ENCODE results near the gene ZNF813. TPM values are rescaled to one million over a fixed set of nuclear protein-coding genes. Genes with fewer than 3 reads are reported as not detected.

ZNF813 gene
- total RNA-seq, 4 donors from 2014 or later = 2.4 to 4.7 (median 3.6) TPM

DNA sequence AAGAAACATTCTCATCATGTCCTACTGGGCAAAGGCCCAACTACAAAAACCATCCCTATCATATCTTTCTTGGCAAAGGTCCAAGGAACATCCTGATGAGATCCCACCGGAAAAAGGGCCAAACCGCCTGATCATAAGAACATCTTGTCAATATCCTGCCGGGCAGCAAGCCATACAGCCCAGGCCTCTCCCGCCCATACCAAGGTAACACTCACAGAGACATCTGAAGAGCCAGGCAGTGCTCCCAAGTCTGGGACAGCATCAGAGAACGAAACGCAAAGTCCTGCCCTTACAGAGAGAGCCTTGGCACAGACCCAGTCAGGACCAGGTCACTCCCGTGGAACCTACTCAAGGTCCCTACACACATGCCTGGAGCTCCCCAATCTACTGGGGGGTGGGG, 51.9 kb downstream of the ZNF813 start:
- no peak for DNase-seq (ENCODE audit: low spot score in 2 of 2)
- Histone ChIP-seq H3K27ac (peak overlapping the region; percentile 80), H3K36me3 (no peaks in the 10 kb centered on the region), H3K9me3 (no peaks in the 10 kb centered on the region), H3K4me3 (no peak overlapping the region), H3K27me3 (no peaks in the 10 kb centered on the region), H3K4me1 (peaks cover 13% of the 10 kb centered on the region)
- 90% methylated on average over 7 of the region's 7 CpGs for WGBS
- no peak for TF ChIP-seq POLR2A (IDR thresholded peaks at IDR 0.05)

DNA sequence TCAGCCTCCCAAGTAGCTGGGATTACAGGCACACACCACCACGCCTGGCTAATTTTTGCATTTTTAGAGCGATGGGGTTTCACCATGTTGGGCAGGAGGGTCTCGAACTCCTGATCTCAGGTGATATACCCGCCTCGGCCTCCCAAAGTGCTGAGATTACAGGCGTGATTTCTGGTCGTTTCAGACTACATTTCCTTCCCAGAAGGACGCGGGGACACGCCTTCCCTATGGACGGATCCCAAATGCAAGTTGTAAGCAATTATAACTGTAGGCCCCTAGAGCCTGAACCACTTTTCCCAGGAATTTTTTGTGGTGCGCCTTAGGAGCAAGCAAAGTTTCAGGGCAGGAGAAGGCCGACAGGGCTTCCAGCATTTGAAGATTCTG, 52.6 kb downstream of the ZNF813 start:
- no peak for TF ChIP-seq POLR2A (IDR thresholded peaks at IDR 0.05)
- no peak for TF ChIP-seq EP300 (IDR thresholded peaks at IDR 0.05)
- TF ChIP-seq, protein P1, sequence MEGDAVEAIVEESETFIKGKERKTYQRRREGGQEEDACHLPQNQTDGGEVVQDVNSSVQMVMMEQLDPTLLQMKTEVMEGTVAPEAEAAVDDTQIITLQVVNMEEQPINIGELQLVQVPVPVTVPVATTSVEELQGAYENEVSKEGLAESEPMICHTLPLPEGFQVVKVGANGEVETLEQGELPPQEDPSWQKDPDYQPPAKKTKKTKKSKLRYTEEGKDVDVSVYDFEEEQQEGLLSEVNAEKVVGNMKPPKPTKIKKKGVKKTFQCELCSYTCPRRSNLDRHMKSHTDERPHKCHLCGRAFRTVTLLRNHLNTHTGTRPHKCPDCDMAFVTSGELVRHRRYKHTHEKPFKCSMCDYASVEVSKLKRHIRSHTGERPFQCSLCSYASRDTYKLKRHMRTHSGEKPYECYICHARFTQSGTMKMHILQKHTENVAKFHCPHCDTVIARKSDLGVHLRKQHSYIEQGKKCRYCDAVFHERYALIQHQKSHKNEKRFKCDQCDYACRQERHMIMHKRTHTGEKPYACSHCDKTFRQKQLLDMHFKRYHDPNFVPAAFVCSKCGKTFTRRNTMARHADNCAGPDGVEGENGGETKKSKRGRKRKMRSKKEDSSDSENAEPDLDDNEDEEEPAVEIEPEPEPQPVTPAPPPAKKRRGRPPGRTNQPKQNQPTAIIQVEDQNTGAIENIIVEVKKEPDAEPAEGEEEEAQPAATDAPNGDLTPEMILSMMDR (IDR thresholded peaks at IDR 0.05) = no peak
- no peak for TF ChIP-seq POLR2AphosphoS5 (IDR thresholded peaks at IDR 0.05)
- WGBS = 74% methylated on average over 12 of the region's 13 CpGs
- Histone ChIP-seq H3K4me1 (peaks cover 13% of the 10 kb centered on the region), H3K27ac (peak overlapping the region; percentile 80), H3K27me3 (no peaks in the 10 kb centered on the region), H3K36me3 (no peaks in the 10 kb centered on the region), H3K9me3 (no peaks in the 10 kb centered on the region), H3K4me3 (peak overlapping the region; percentile 56)
- DNase-seq (ENCODE audit: low spot score in 2 of 2) = no peak

DNA sequence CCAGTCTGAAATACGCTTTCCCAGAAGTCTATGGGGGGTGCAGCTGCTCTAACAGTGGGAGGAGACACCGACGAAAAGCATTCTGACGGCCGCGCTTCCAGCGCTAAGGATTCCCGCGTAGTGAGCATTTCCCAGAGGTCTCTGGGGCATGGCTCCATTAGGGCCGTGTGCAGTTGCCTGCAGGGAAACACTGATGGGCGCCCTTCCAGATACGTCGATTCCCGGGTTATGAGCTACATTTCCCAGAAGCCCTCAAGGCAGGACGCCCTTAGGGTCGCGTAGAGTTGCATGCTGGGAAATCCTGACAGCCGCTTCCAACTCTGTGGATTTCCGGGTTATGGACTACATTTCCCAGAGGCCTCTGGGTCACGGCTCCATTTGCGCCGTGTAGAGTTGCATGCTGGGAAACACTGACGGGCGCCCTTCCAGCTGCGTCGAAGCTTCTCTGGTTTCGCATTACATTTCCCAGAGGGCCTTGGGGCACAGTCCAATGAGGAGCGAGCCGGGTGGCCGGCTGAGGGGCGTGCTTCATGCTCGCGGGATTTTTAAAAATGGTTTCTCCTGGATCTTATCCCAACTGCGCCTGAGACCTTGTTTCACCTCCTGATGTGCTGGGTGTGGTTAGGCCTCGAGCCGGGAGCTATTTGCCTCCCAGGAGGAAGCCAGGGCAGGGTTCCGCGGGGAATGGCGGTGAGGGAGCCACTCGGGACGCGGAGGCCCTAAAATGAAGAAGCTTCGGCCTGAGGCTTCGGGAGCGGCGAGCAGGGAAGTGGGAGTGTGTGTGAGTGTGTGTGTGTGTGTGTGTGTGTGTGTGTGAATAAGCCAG, 53.2 kb downstream of the ZNF813 start:
- DNase-seq (ENCODE audit: low spot score in 2 of 2) = peak; percentile 96 to 97
- Histone ChIP-seq H3K27ac (peak overlapping the region; percentile 80), H3K36me3 (no peaks in the 10 kb centered on the region), H3K4me1 (peaks cover 13% of the 10 kb centered on the region), H3K9me3 (no peaks in the 10 kb centered on the region), H3K4me3 (peak overlapping the region; percentile 56), H3K27me3 (no peaks in the 10 kb centered on the region)
- under 1% methylated on average over 34 of the region's 46 CpGs for WGBS
- TF ChIP-seq EP300 (IDR thresholded peaks at IDR 0.05) = peak; percentile 76
- peak; percentile 4 to 71 (median 46) for TF ChIP-seq POLR2AphosphoS5 (IDR thresholded peaks at IDR 0.05)
- TF ChIP-seq, protein P1 (IDR thresholded peaks at IDR 0.05) = no peak

DNA sequence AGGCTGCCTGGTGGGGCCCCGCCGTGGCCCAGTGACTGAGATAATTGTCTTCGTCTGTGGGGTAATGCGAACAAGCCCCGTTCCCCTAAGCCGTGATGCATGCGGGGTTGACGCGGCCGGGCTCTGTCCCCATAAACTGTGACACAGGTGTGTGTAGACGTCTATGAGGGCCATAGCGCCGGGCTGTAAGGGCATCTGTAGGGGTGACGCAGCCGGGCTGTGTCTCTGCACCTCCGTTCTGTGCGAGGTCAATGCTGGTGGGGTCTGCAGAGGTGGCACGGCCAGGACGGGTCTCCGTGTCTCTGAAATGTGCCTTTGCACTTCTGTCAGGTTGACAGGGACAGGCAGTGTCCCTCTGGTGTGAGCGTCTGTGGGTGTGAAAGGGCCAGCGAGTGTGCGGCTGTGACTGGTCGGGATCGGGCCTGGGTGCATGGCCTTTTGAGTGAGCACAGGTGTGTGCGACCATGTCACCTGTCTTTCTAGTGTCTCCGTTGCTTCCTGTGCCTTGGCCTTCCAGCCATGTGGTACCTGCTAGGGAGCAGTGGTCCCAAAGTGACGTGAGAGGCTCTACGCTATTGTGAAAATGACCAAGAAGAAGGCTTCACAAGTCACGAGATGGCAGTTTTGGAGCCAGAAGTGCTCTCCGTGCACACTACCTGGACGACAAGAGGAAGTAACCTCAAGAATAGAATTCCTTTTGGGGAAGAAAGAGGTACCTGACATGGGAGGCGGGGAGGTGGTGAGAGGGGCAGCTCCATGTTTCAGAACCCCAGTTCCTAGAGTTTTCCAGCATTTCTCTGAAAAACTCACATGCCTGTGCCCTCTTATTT, 54.1 kb downstream of the ZNF813 start:
- Histone ChIP-seq H3K4me1 (peaks cover 13% of the 10 kb centered on the region), H3K4me3 (peak overlapping the region; percentile 56), H3K9me3 (no peaks in the 10 kb centered on the region), H3K27me3 (no peaks in the 10 kb centered on the region), H3K27ac (no peak overlapping the region), H3K36me3 (no peaks in the 10 kb centered on the region)
- WGBS = 24% methylated on average over 31 of the region's 33 CpGs
- TF ChIP-seq, protein P1 (IDR thresholded peaks at IDR 0.05) = no peak
- TF ChIP-seq POLR2AphosphoS5 (IDR thresholded peaks at IDR 0.05) (no peak), POLR2A (IDR thresholded peaks at IDR 0.05) (no peak)
- no peak for DNase-seq (ENCODE audit: low spot score in 2 of 2)

DNA sequence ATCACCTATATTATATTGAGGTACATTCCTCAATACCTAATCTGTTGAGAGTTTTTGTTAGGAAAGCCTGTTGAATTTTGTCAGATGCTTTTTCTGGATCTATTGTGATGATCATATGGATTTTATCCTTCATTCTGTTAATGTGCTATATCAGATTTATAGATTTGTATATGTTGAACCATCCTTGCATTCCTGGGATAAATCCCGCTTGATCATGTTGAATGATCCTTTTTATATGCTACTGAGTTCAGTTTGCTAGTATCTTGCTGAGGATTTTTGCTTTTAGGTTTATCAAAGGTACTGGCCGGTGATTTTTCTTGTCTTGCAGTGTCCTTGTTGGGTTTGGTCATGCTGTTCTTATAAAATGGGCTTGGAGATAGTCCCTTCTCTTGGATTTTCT, 58.4 kb downstream of the ZNF813 start:
- WGBS = 98% methylated on average over 2 of the region's 2 CpGs
- Histone ChIP-seq H3K9me3 (no peaks in the 10 kb centered on the region), H3K4me1 (peaks cover 9% of the 10 kb centered on the region), H3K36me3 (no peaks in the 10 kb centered on the region), H3K4me3 (no peak overlapping the region), H3K27ac (no peak overlapping the region), H3K27me3 (no peaks in the 10 kb centered on the region)
- no peak for DNase-seq (ENCODE audit: low spot score in 2 of 2)
- TF ChIP-seq, protein P1 (IDR thresholded peaks at IDR 0.05) = no peak
- TF ChIP-seq EP300 (IDR thresholded peaks at IDR 0.05) = no peak
- no peak for TF ChIP-seq POLR2AphosphoS5 (IDR thresholded peaks at IDR 0.05)
- no peak for TF ChIP-seq POLR2A (IDR thresholded peaks at IDR 0.05)
